HG03025 (cell line): Measurements from ENCODE around the gene KRT15.

Experiments
- ATAC-seq: cut with Tn5 transposase; IDR thresholded peaks from one replicate; pipeline ENCODE4 v1.9.1; 2021; ENCODE audit warnings: mild to moderate bottlenecking, moderate library complexity; ENCODE audit not compliant: unreplicated experiment, low FRiP score

The KRT15 gene

DNA sequence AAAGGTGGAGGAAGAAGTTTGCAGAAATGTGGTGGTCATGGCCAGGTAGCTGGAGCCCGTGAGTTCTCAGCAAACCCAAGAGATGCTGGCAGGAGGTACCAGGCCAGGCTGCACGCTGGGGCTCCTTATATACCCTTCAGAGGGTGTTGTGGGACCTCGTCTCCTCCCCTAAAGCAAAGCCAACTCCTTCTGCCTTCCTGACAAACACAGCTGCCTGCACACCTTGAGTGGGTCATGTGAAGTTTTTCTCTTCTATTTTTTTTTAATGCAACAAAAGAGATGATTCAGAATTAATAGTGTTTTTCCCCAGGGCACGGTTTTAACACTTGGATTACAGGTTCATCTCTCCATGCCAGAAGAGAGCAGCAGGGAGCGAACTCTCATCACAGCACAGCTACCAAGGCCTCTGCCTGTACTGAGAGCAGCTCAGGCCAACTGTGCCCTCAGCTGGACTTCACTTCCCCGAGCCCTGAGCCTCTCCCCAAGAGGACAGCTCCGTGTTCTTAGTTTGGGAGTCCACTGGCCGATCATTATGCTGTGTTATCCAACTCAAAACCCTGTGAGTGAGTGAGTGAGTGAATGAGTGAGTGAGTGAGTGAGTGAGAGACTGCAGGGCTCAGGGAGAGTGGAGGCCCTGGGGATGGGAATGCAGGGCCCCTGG, at the start of gene KRT15:
Gene KRT15, minus strand, starts transcription at position 102 of the 661 bp plus-strand sequence. Its CDS starts 63 bp downstream, at position 39.
- no peak for ATAC-seq

DNA sequence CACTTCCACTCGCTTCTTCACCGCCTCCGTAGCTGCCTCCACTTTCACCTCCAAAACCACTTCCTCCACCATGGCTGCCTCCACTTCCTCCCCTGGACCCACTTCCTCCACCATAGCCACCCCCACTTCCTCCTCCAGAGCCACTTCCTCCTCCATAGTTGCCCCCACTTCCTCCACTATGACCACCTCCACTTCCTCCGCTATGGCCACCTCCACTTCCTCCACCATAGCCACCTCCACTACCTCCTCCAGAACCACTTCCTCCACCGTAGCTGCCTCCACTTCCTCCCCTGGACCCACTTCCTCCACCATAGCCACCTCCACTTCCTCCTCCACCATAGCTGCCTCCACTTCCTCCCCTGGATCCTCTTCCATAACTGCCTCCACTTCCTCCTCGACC, 48.6 kb upstream of the KRT15 start:
- ATAC-seq: no peak

DNA sequence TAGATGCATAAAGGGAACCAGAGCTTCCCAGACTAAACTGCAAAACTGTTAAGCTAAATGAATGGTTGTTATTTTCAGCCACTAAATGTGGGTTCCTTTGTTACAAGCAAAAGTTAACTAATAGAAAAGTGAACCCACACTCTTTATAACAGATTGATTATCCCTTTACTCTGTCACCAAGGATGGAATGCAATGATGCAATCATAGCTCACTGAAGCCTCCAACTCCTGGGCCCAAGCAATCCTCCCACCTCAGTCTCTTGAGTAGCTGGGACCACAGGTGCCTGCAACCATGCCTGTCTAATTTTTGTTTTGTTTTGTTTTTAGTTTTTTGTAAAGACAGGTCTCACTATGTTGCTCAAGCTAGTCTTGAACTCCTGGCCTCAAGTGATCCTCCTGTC, 46.6 kb upstream of the KRT15 start:
- ATAC-seq: no peak

DNA sequence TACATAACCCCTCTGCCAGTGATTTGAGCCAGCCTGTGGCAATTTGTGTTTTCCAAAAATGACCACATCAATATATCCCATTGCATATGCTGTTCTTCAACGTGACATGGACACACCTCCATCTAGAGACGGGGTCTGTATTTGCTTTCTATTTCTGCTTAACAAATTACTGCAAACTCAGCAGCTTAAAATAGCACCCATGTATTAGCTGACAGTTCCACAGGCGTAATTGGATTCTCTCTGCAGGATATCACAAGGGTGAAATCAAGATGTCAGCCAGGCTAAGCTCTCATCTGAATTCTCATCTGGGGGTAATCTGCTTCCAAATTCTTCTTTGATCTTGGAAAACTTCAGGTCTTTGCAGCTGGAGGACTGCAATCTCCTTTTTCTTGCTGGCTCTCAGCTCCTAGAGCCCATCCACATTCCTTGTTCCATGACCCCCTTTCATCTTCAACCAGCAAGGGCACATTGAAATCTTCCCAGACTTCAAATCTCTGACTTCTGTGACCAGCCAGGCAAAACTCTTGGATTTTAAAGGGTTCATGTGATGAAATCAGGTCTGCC, 45.0 kb upstream of the KRT15 start:
- no peak for ATAC-seq

DNA sequence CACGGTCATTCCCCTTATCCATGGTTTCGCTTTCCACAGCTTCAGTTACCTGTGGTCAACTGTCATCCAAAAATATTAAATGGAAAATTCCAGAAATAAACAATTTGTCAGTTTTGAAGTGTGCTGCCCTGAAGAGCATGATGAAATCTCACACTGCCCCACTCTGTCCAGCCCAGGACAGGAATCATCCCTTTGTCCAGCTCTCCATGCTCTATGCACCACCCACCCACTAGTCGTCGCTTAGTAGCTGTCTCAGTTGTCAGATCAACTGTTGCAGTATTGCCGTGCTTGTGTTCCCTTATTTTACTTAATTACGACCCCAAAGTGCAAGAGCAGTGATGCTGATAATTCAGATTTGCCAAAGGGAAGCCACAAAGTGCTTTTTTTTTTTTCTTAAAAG, 42.9 kb upstream of the KRT15 start:
- ATAC-seq: no peak

DNA sequence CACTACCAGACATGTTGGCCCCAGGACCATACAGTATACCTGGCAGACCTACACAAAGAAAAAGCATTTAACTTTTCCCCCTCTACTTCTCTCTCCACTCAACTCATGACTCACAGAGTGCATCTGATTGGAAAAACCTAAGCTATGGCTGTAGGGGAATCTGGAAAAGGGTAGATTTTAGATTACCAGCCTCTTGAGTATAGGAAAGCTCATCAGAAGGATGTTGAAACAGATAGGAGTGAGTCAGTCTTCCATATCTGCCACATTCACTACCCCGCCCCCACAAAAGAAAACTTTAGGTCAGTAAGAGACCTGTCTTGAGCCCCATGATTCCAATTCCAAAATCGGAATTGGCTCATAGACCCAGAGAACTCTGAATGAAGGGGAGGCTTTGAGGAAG, 40.9 kb upstream of the KRT15 start:
- ATAC-seq: no peak

DNA sequence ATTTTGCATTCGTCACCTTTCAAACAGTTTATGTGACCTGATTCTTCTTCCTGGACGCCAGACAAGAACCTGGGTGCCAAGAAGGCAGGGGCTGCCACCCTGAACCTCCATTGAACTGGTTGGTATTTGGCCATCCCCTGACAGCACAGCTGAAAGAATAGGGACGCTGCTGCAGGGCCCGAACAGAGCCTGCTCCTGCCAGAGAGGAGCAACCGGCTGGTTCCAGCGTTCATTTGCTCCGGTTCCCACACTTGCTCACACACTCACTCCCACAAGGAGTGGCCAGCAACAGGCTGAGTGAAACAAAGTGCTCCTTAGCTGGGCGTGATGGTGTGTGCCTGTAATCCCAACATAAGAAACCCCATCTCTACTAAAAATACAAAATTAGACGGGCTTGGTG, 38.2 kb upstream of the KRT15 start:
- ATAC-seq: no peak

DNA sequence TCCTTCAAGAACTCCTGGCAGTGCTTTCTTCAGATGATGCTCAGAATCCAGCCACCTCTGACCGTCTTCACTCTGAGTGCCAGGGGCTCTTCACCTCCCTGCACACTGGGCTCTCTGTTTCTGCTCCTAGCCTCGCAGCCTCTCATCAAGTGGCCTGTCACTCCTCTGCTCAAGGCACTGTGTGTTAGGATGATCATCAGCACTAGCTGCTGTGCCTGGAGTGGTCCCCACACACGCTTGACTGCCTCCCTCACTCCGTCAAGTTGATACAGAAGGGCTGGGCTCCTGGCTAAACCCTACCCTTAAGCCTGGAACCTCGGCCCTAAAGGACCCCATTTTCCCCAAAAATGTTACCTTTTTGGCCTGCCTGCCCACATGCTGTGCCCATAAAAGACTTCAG, 37.6 kb upstream of the KRT15 start:
- ATAC-seq: no peak

DNA sequence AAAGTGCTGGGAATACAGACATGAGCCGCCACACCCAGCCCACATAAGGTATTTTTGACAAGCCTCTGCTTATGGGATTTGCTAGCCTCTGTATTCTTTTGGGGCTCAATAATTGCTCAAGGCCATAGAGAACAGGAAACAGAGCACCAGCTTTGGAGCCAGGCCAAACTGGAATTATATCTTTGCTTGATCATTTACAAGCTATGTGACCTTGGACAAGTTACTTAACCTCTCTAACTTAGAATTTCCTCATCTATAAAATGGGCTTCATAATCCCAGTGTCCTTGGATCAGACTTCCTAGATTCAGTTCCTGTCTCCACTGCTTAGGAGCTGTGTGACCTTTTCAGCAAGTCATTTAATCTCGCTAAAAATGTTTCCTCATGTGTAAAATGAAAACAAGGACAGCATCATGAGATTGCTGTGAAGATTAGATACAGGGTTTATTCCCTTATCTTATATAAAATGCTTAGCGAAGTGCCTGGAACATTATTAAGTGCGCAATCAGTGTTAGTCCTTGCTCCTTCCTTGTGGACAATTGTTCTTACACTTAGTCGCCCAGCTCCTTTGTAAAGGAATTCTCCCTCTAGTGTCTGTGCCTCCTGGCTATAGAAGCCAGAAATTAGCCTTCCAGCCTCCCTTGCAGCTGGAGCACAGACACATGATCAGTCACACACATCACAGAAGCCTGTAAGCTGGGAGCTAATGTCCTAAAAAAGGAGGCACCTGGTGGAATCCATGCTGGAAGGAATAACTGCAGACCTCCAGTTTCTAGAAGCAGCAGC, 36.6 kb upstream of the KRT15 start:
- no peak for ATAC-seq

DNA sequence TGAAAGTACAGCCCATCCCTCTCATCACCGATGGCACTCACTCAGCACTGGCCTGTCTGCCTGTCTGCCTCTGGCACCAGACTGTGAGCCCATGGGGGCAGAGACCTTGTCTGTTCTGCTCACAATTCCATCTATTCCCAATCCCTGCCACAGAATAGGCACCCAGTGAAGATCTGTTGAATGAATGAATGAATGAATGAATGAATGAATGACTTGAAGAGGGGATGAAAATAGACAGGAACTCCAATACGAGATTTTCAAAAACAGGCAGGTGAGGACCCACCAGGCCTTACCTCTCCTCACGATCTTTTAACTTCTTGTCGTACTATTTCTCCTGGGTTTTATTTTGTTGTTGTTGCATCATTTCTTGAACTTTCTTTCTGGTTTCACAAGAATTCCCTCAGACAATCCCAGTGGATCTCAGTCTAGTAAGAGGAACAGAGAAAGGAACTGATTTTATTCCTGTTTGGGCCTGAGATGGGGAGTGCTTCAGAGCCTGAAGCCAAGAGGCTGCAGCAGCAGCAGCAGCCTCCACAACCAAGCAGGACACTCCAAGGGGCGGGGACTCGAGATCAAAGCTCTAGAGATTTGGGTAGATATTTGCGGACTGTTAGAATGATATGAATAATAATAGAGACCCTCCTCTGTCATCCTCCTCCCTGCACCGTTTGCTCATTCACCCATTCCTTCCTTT, 35.4 kb upstream of the KRT15 start:
- ATAC-seq: no peak

DNA sequence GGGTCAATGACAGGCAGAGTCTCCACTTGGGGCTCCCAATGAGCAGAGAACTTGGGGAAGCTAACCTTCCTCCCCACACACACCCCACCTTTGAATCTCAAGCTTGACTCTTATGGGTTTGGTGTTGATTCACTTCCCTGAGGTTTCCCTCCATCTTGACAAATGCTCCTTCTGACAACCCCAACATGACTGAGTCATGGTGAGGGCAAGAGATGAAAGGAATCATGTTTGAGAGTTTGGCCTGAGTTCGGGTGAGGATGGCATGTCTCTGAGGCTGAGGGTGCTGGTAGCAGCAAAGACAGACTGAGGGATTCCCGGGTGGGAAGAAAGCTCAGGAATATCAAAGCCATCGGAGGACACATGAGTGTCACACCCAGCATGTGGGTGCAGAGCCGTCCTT, 34.5 kb upstream of the KRT15 start:
- no peak for ATAC-seq

DNA sequence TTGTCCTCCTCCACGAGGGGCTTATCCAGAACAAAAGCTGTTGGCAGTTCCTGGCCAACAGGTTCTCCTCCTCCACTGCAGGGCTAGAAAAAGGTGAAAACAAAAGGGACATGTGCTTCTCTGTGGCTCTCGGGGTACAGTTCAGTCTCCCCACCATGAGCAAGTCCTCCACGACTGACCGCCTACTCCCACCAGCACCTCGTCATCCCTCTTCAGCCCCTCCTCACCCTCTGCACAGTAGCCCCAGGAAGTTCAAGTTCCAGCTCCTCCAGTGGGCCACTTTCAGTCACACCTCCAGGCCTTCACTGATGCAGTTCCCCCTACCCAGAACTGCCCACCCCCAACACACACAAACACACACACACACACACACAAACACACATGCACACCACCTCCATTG, 33.8 kb upstream of the KRT15 start:
- no peak for ATAC-seq

DNA sequence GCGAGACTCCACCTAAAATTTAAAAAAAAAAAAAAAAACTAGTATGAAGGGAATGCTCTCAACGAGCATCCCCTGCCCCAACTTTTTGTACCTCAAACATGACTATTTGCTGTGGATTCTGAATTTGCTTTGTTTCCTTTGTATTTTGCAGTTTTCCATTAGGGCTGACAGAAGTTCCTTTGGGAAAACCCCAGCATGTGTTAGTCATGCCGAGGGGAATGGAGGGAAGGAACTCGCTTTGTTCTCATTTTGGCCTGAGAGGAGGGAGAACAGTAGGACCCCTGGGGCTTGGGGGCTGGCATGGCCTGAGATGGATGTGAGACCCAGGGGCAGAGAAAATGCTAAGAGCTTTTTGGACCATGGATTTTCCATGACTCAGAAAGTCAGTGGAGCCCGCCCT, 32.7 kb upstream of the KRT15 start:
- no peak for ATAC-seq

DNA sequence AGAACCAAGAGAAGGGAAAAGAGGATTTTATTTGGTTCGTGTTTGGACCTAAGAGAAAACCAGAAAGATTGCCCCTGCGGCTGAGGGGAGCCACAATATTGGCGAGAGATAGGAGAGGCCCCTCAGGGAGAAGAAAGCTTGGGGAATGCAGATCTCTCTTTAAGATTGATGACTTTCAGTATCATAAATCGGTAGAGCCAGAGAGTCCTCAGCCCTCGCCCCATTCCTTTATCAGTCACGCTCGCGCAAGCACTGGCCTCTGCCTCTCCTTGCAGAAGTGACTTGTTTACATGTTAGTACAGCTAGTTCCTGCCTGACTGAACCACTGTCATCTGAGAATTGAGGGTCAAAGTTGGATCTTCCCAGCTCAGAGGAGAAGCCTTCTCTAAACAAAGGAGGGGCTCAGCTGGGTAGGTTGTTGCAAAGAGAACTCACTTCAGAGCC, 30.9 kb upstream of the KRT15 start:
- no peak for ATAC-seq

DNA sequence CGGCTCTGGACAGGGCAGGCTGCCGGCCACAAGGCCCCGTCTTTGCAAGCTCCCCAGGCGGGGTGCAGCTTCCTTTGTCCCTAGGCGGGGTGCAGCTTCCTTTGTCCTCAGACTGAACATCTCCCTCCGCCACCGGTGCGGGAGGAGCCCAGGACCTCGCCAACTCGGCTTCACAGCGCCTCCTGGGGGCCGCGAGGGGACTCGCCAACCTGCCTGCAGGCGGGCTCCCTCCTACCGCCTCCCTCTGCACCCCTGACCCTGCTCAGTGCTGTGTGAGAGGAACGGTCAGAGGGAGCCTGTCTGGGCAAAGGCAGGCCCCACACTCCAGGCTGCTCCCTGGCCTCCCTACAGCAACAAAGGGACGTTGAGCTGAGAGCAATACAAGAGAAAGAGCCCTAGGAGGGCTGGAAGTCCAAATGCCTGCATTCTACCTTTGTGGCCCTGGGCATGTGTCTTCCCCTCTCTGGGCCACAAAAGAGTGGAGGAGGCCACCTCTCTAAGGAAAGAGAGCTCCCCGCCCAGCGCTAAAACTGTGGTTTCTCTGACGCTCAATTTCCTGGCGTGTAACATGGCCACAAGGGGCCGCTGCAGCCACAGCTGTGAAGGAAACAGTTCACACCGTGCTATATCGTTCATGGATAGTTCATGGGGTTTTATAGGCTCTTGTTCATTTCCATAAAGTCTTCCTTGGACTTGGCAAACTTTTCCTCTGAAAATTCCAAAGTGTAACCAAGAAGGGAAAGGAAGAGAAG, 30.3 kb upstream of the KRT15 start:
- no peak for ATAC-seq

DNA sequence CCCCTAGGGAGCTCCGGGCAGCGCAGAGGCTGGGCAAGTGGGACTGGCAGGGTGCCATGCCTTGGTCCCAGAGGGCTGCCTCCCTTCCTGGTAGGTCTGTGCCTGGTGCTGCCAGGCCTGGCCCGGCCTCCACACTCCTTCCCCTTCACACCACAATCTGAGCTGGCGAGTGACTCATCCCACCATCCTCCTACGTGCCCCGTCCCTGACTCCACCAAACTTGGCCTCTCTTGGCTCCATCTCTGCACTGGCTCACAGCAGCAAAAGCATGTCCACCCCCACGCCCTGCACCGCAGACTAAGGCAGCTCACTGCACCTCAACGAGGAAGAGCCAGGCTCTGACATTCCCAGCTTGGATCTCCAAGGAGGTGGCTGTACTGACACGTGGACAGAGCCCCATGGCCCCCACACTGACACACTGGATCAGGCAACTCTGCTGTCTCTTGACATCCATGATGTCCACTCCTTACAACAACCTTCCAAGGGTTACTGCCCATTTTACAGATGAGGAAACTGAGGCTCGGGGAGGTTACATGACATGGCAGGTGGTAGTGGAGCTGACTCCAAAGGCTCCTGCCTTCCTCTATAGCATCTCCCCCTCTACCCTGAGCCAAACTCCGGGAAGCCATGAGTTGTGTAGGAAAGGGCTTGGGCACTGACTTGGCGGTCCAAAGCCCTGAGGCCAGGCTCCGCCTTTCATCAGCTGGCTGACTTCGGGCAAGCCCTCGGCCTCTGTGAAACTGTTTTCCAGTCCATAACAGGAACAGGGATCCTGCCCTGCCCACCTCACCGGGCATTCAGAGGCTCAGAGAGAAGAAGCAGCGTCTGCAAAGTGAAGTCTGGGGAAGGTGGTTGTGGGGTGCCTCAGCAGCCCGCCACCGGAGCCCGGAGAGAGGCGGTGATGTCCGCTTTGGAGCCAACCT, 29.5 kb upstream of the KRT15 start:
- no peak for ATAC-seq

DNA sequence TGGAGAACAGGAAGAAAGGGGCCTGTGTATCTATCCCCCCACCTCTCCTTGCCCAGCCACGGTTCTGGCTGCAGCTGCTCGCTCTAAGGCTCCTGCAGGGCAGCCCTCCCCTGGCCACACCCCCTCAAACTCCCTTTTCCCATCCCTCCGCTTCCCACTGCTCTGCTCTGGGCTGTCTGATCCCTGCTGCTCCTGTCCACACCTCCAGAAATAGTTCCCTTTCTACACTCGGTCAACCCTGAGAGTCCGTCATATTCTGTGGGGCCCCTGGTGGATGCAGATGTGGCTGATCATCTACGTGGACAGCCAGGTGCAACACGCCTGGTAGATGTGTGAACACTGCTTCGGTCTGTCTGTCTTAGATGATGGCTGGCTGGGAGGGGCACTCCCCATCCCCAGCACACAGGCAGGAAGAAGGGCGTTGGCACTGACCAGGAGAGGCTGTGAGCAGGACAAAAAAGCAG, 28.7 kb upstream of the KRT15 start:
- no peak for ATAC-seq

DNA sequence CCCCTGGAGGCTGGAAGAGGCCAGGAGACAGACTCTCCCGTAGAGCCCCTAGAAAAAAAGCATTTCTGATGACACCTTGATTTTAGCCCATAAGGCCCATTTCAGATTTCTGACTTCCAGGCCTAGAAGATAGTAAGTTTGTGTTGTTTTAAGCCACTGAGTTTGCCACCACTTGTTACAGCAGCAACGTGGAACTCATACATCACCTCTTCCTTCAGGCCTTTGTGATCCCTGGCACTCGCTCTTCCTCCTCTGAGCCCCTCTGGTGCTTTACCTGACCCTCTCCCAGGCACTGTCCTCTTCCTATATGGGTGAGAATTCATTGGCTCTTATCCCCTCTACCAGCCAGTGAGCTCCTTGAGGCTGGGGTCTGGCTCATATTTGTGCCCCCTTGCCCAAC, 28.1 kb upstream of the KRT15 start:
- no peak for ATAC-seq

DNA sequence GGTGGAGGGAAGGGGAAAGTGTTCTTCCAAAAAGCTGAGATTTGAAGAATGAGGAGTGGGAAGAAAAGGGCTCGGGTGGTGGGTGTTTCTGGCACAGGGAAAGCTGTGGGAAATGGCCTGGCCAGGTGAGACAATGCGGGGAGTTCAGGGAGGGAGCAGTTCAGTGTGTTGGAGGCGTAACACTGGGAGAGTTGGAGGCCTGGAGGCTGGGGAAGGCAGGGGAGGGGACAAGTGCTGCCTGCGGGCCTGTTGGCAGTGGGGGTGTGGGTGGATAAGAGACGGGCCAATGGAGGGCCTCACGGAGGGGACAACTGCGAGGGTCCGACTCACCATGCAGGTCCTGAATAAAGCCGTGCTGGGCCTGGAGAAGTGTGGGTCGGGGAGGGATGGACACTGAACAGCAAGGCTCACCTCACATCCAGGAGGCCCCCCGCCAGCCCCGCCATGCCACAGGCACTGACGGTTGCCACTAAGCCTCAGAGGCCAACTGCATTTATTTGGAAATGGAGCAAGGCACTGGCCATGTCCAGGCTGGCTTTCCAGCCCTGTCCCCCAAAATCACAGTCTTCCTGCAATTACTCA, 27.2 kb upstream of the KRT15 start:
- ATAC-seq: no peak
